ENCODE data around the gene SLC44A2. TPM values are rescaled to one million over a fixed set of nuclear protein-coding genes. Genes with fewer than 3 reads are reported as not detected.

Gene SLC44A2
- total and polyA plus RNA-seq, 2 of the 13 experiments (the other 11 are each of a cell fraction or from before 2014, with no cell fraction given) = 2.4 to 5.6 TPM

DNA sequence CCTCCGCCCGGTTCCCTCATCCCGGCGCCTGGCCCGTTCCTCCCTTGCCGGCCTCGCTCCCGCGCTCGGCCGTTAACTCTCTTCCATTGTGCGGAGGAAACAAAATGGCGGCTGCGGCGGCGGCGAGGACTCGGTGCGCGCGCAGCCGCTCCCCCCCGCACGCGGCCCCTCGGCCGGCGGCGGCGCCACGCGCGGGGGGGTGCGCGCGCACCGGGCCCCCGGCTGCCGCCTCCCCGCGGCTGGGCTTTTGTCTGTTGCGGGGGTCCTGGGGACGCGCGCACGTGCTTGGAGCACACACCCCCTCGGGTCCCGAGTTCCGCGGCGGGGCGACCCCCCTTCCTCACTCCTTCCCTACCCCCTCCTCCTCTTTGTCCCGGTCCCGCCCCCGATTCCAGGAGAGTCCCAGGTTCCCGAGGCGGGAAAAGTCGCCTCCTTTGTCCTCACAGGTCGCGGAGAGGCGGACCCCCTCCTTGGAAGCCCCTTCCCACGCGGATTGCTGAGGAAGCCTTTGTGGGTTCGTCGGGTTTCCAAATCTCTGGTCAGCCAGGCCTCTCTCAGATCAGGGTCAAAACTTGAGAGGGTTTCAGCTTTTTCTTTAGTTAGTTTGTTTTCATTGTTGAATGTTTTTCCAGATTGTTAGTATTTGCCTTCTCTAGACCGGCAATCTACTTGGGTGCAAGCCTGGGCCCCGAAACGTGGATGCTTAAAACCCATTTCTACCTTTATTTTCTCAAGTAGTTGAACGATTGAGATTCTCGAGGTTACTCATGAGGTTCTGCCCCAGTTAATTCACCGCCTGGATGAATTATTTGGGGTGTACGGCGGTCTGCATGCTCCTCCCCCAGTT is 29.5 kb downstream of the SLC44A2 start (continued):
- TF ChIP-seq KLF6 (CRISPR knock-in tag; IDR thresholded peaks at IDR 0.05) (no peak), SAFB2 (CRISPR knock-in tag; IDR thresholded peaks at IDR 0.05; ENCODE audit: borderline replicate concordance, low read depth) (no peak), KDM5B (CRISPR knock-in tag; IDR thresholded peaks at IDR 0.05; ENCODE audit: borderline replicate concordance) (peak; percentile 4; the same call in 1 of the 2 replicates), ZFP36L1 (CRISPR knock-in tag; IDR thresholded peaks at IDR 0.05) (no peak), ZNF75D (CRISPR knock-in tag; IDR thresholded peaks at IDR 0.05; ENCODE audit: borderline replicate concordance) (no peak)
- TF ChIP-seq, protein P1, sequence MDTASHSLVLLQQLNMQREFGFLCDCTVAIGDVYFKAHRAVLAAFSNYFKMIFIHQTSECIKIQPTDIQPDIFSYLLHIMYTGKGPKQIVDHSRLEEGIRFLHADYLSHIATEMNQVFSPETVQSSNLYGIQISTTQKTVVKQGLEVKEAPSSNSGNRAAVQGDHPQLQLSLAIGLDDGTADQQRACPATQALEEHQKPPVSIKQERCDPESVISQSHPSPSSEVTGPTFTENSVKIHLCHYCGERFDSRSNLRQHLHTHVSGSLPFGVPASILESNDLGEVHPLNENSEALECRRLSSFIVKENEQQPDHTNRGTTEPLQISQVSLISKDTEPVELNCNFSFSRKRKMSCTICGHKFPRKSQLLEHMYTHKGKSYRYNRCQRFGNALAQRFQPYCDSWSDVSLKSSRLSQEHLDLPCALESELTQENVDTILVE (CRISPR knock-in tag; IDR thresholded peaks at IDR 0.05) = no peak
- TF ChIP-seq, protein P2, sequence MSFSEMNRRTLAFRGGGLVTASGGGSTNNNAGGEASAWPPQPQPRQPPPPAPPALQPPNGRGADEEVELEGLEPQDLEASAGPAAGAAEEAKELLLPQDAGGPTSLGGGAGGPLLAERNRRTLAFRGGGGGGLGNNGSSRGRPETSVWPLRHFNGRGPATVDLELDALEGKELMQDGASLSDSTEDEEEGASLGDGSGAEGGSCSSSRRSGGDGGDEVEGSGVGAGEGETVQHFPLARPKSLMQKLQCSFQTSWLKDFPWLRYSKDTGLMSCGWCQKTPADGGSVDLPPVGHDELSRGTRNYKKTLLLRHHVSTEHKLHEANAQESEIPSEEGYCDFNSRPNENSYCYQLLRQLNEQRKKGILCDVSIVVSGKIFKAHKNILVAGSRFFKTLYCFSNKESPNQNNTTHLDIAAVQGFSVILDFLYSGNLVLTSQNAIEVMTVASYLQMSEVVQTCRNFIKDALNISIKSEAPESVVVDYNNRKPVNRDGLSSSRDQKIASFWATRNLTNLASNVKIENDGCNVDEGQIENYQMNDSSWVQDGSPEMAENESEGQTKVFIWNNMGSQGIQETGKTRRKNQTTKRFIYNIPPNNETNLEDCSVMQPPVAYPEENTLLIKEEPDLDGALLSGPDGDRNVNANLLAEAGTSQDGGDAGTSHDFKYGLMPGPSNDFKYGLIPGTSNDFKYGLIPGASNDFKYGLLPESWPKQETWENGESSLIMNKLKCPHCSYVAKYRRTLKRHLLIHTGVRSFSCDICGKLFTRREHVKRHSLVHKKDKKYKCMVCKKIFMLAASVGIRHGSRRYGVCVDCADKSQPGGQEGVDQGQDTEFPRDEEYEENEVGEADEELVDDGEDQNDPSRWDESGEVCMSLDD (CRISPR knock-in tag; IDR thresholded peaks at IDR 0.05; ENCODE audit: borderline replicate concordance) = no peak
- TF ChIP-seq, protein P3, sequence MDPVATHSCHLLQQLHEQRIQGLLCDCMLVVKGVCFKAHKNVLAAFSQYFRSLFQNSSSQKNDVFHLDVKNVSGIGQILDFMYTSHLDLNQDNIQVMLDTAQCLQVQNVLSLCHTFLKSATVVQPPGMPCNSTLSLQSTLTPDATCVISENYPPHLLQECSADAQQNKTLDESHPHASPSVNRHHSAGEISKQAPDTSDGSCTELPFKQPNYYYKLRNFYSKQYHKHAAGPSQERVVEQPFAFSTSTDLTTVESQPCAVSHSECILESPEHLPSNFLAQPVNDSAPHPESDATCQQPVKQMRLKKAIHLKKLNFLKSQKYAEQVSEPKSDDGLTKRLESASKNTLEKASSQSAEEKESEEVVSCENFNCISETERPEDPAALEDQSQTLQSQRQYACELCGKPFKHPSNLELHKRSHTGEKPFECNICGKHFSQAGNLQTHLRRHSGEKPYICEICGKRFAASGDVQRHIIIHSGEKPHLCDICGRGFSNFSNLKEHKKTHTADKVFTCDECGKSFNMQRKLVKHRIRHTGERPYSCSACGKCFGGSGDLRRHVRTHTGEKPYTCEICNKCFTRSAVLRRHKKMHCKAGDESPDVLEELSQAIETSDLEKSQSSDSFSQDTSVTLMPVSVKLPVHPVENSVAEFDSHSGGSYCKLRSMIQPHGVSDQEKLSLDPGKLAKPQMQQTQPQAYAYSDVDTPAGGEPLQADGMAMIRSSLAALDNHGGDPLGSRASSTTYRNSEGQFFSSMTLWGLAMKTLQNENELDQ (CRISPR knock-in tag; IDR thresholded peaks at IDR 0.05; ENCODE audit: borderline replicate concordance) = no peak
- TF ChIP-seq, protein P4, sequence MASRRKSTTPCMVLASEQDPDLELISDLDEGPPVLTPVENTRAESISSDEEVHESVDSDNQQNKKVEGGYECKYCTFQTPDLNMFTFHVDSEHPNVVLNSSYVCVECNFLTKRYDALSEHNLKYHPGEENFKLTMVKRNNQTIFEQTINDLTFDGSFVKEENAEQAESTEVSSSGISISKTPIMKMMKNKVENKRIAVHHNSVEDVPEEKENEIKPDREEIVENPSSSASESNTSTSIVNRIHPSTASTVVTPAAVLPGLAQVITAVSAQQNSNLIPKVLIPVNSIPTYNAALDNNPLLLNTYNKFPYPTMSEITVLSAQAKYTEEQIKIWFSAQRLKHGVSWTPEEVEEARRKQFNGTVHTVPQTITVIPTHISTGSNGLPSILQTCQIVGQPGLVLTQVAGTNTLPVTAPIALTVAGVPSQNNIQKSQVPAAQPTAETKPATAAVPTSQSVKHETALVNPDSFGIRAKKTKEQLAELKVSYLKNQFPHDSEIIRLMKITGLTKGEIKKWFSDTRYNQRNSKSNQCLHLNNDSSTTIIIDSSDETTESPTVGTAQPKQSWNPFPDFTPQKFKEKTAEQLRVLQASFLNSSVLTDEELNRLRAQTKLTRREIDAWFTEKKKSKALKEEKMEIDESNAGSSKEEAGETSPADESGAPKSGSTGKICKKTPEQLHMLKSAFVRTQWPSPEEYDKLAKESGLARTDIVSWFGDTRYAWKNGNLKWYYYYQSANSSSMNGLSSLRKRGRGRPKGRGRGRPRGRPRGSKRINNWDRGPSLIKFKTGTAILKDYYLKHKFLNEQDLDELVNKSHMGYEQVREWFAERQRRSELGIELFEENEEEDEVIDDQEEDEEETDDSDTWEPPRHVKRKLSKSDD (CRISPR knock-in tag; IDR thresholded peaks at IDR 0.05; ENCODE audit: low read depth) = peak; percentile 26; the same call in 1 of the 2 replicates
- TF ChIP-seq, protein P5, sequence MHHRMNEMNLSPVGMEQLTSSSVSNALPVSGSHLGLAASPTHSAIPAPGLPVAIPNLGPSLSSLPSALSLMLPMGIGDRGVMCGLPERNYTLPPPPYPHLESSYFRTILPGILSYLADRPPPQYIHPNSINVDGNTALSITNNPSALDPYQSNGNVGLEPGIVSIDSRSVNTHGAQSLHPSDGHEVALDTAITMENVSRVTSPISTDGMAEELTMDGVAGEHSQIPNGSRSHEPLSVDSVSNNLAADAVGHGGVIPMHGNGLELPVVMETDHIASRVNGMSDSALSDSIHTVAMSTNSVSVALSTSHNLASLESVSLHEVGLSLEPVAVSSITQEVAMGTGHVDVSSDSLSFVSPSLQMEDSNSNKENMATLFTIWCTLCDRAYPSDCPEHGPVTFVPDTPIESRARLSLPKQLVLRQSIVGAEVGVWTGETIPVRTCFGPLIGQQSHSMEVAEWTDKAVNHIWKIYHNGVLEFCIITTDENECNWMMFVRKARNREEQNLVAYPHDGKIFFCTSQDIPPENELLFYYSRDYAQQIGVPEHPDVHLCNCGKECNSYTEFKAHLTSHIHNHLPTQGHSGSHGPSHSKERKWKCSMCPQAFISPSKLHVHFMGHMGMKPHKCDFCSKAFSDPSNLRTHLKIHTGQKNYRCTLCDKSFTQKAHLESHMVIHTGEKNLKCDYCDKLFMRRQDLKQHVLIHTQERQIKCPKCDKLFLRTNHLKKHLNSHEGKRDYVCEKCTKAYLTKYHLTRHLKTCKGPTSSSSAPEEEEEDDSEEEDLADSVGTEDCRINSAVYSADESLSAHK (CRISPR knock-in tag; IDR thresholded peaks at IDR 0.05; ENCODE audit: borderline replicate concordance) = no peak
- TF ChIP-seq, protein P6, sequence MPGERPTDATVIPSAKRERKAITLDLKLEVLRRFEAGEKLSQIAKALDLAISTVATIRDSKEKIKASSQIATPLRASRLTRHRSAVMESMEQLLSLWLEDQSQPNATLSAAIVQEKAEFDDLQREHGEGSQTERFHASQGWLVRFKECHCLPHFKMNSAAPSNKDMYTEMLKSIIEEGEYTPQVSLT (CRISPR knock-in tag; IDR thresholded peaks at IDR 0.05; ENCODE audit: borderline replicate concordance, low read depth) = 0 out of 2 replicates have a peak, but pooled peaks have one; percentile 2

Measured in HepG2 (cell line).